OCI-LY1 (cell line): ENCODE results near the gene COX6B2.

Source experiments
- H2AFZ ChIP-seq: fragments of 200-600 bp; sonication (generic), shearing (Covaris generic); 2 replicates; pipeline ENCODE4 v1.6.0; 2014; ENCODE audit warnings: antibody characterized with exemption, mild to moderate bottlenecking, low read length
- H3F3A ChIP-seq: fragments of 200-600 bp; sonication (generic), shearing (Covaris generic); 2 replicates; pipeline ENCODE4 v1.6.0; 2014; ENCODE audit warnings: mild to moderate bottlenecking, antibody characterized with exemption, low read length, moderate library complexity; ENCODE audit not compliant: insufficient read depth
- H3K27ac ChIP-seq: fragments of 200-600 bp; sonication (generic); 2 replicates; pipeline ENCODE4 v1.5.1; 2014; ENCODE audit warnings: low read length, mixed run types, mild to moderate bottlenecking, low read depth; ENCODE audit not compliant: poor library complexity, severe bottlenecking
- H3K27me3 ChIP-seq: fragments of 200-600 bp; sonication (generic); 2 replicates; pipeline ENCODE4 v1.6.0; 2014; ENCODE audit warnings: antibody characterized with exemption, mild to moderate bottlenecking, low read length, moderate library complexity; ENCODE audit not compliant: insufficient read depth
- H3K36me3 ChIP-seq: fragments of 200-600 bp; sonication (generic); 2 replicates; pipeline ENCODE4 v1.6.1; 2014; ENCODE audit warnings: mild to moderate bottlenecking, antibody characterized with exemption, low read length, moderate library complexity, mixed read lengths; ENCODE audit not compliant: insufficient read depth
- H3K4me1 ChIP-seq: fragments of 200-600 bp; sonication (generic); 2 replicates; pipeline ENCODE4 v1.5.1; 2014; ENCODE audit warnings: mild to moderate bottlenecking, low read length, moderate library complexity; ENCODE audit not compliant: insufficient read depth, severe bottlenecking
- H3K4me2 ChIP-seq: fragments of 200-600 bp; sonication (generic), shearing (Covaris generic); 2 replicates; pipeline ENCODE4 v1.6.1; 2014; ENCODE audit warnings: low read length
- H3K4me3 ChIP-seq: fragments of 200-600 bp; sonication (generic); 2 replicates; pipeline ENCODE4 v1.5.1; 2014; ENCODE audit warnings: low read length, low read depth, mild to moderate bottlenecking, mixed read lengths; ENCODE audit not compliant: poor library complexity, severe bottlenecking
- H3K79me2 ChIP-seq: fragments of 200-600 bp; shearing (Covaris generic); 2 replicates; pipeline ENCODE4 v1.6.1; 2016; ENCODE audit warnings: mixed run types, low read length, mixed read lengths; ENCODE audit not compliant: insufficient read depth
- H3K9ac ChIP-seq: fragments of 200-600 bp; sonication (generic), shearing (Covaris generic); 2 replicates; pipeline ENCODE4 v1.6.1; 2014; ENCODE audit warnings: mild to moderate bottlenecking, low read length, mixed read lengths
- H3K9me2 ChIP-seq: fragments of 200-600 bp; sonication (generic), shearing (Covaris generic); 2 replicates; pipeline ENCODE4 v1.6.1; 2014; ENCODE audit warnings: low read depth, mild to moderate bottlenecking, low read length, mixed read lengths
- H3K9me3 ChIP-seq: fragments of 200-600 bp; shearing (Covaris generic); 2 replicates; pipeline ENCODE4 v1.6.1; 2014; ENCODE audit warnings: low read length, mixed read lengths
- H4K20me1 ChIP-seq: fragments of 200-600 bp; sonication (generic), shearing (Covaris generic); 2 replicates; pipeline ENCODE4 v1.6.0; 2016; ENCODE audit warnings: mild to moderate bottlenecking, low read length; ENCODE audit not compliant: insufficient read depth
- EZH2 ChIP-seq: fragments of 200-600 bp; sonication (generic), shearing (Covaris generic); IDR thresholded peaks from 2 replicates; pipeline ENCODE4 v1.8.0; 2017; ENCODE audit warnings: borderline replicate concordance, mixed run types, mild to moderate bottlenecking, antibody characterized with exemption, low read length, moderate library complexity, mixed read lengths
- TF ChIP-seq, protein P1 (sequence below): fragments of 200-600 bp; sonication (generic), shearing (Covaris generic); IDR thresholded peaks from 2 replicates; pipeline ENCODE4 v1.5.1; 2017; ENCODE audit warnings: mild to moderate bottlenecking, antibody characterized with exemption, low read length, moderate library complexity, mixed read lengths

COX6B2 gene

DNA sequence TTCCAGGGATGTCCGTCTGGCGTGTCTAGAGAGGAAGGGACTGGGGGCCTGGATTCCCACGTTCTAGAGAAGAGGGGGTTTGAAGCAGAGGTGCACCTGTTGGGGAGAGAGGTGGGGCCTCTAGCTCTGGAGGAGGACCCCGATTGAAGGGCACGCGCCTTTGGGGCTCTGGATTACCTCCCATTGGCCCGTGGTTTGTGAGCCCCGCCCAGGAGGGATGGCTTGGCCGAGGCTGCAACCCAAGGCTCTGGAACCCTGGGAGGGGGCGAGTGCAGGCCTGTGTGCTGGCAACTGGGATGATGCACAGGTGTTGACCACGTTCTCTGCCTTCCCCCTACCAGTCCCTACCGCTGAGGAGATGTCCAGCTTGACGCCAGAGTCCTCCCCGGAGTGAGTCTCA is 49.5 kb downstream of the COX6B2 start:
- Histone ChIP-seq H3K79me2 (no peaks in the 10 kb centered on the region), H3K9me2 (no peaks in the 10 kb centered on the region), H3K4me1 (peaks cover 31% of the 10 kb centered on the region), H3K4me2 (no peak overlapping the region), H3K36me3 (peaks cover 23% of the 10 kb centered on the region), H3K9ac (no peak overlapping the region), H3K27me3 (no peaks in the 10 kb centered on the region), H3K27ac (no peak overlapping the region), H4K20me1 (no peaks in the 10 kb centered on the region), H2AFZ (no peak overlapping the region), H3K9me3 (no peaks in the 10 kb centered on the region), H3K4me3 (no peak overlapping the region), H3F3A (no peaks in the 10 kb centered on the region)
- TF ChIP-seq, protein P1, sequence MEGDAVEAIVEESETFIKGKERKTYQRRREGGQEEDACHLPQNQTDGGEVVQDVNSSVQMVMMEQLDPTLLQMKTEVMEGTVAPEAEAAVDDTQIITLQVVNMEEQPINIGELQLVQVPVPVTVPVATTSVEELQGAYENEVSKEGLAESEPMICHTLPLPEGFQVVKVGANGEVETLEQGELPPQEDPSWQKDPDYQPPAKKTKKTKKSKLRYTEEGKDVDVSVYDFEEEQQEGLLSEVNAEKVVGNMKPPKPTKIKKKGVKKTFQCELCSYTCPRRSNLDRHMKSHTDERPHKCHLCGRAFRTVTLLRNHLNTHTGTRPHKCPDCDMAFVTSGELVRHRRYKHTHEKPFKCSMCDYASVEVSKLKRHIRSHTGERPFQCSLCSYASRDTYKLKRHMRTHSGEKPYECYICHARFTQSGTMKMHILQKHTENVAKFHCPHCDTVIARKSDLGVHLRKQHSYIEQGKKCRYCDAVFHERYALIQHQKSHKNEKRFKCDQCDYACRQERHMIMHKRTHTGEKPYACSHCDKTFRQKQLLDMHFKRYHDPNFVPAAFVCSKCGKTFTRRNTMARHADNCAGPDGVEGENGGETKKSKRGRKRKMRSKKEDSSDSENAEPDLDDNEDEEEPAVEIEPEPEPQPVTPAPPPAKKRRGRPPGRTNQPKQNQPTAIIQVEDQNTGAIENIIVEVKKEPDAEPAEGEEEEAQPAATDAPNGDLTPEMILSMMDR, result no peak
- TF ChIP-seq EZH2, result no peak

DNA sequence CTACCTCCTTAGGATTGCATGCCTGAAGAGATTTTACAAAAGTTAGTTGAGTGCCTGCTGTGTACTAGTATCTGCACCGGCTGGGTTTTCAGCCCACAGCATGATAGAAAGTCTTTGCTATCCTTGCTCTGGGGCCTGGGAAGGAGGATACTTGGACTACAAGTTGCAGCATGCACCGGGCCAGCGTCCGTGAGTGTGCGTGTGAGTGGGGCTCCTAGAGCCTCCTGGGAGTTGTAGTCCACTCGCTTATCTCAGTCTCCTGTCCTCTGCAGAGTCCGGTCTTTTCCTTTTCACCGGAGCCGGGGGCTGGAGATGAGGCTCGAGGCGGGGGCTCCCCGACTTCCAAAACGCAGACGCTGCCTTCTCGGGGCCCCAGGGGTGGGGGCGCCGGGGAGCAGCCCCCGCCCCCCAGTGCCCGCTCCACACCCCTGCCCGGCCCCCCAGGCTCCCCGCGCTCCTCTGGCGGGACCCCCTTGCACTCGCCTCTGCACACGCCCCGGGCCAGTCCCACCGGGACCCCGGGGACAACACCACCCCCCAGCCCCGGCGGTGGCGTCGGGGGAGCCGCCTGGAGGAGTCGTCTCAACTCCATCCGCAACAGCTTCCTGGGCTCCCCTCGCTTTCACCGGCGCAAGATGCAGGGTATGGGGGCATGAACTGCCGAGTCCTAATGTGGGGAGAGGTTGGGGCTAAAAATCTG is 50.1 kb downstream of the COX6B2 start:
- no peak overlapping the region for H3K27ac ChIP-seq
- no peaks in the 10 kb centered on the region for H3K27me3 ChIP-seq
- no peak overlapping the region for H3K4me3 ChIP-seq
- H3K36me3 ChIP-seq, result peaks cover 19% of the 10 kb centered on the region
- TF ChIP-seq, protein P1, result no peak
- no peak for TF ChIP-seq EZH2
- no peak overlapping the region for H3K4me2 ChIP-seq
- no peaks in the 10 kb centered on the region for H4K20me1 ChIP-seq
- H3K79me2 ChIP-seq, result no peaks in the 10 kb centered on the region
- H3K4me1 ChIP-seq, result peaks cover 28% of the 10 kb centered on the region
- H2AFZ ChIP-seq, result no peak overlapping the region
- no peaks in the 10 kb centered on the region for H3F3A ChIP-seq
- H3K9me2 ChIP-seq, result no peaks in the 10 kb centered on the region
- H3K9ac ChIP-seq, result no peak overlapping the region
- H3K9me3 ChIP-seq, result no peaks in the 10 kb centered on the region

DNA sequence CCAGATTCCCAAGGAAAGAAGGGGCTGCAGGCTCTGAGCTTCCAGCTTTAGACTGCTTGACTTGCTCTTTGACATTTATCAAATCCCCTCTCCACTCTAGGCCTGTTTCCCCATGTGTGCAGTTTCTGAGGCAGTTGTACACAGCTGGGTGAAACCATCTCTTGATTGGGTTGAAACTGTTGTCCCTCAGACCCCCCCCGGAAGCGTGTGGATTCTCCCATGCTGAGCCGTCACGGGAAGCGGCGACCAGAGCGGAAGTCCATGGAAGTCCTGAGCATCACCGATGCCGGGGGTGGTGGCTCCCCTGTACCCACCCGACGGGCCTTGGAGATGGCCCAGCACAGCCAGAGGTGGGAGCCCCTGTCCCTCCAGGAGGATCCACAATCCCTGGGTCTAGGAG is 51.0 kb downstream of the COX6B2 start:
- Histone ChIP-seq H3K4me2 (no peak overlapping the region), H4K20me1 (no peaks in the 10 kb centered on the region), H3K9ac (no peak overlapping the region), H3F3A (no peaks in the 10 kb centered on the region), H3K27ac (no peak overlapping the region), H3K79me2 (no peaks in the 10 kb centered on the region), H3K4me3 (no peak overlapping the region), H3K9me3 (no peaks in the 10 kb centered on the region), H3K36me3 (peaks cover 12% of the 10 kb centered on the region), H2AFZ (no peak overlapping the region), H3K9me2 (no peaks in the 10 kb centered on the region), H3K27me3 (no peaks in the 10 kb centered on the region), H3K4me1 (peaks cover 35% of the 10 kb centered on the region)
- TF ChIP-seq, protein P1, result no peak
- no peak for TF ChIP-seq EZH2
